Upper lobe of left lung (tissue), 6 donors: ENCODE measurements around the gene EEF2. TPM values are rescaled to one million over a fixed set of nuclear protein-coding genes. Genes with fewer than 3 reads are reported as not detected.

Experiments used
- ATAC-seq, 2 donors: fragments of 200-7000 bp; cut with Tn5 transposase; one replicate each; pipeline ENCODE4 v1.9.1; 2022; ENCODE audit warnings: mild to moderate bottlenecking in 2 of 2, moderate library complexity in 2 of 2; ENCODE audit not compliant: low FRiP score in 2 of 2
- DNase-seq, 2 donors: peaks; one replicate each; pipeline ENCODE4 v3.0.0-alpha.2; 2019 to 2020
- H3K27ac ChIP-seq, 4 donors: fragments of 200-600 bp; sonication (generic); one replicate each; pipeline ENCODE4 v1.5.1; 2016 to 2019
- H3K27me3 ChIP-seq, 4 donors: fragments of 200-600 bp; sonication (generic); one replicate each; pipeline ENCODE4 v1.5.1; 2017 to 2019
- H3K36me3 ChIP-seq, 4 donors: fragments of 200-600 bp; sonication (generic); one replicate each; pipeline ENCODE4 v1.5.1; 2016 to 2019
- H3K4me1 ChIP-seq, 4 donors: fragments of 200-600 bp; sonication (generic); one replicate each; pipeline ENCODE4 v1.5.1; 2018 to 2019
- H3K4me3 ChIP-seq, 4 donors: fragments of 200-600 bp; sonication (generic); one replicate each; pipeline ENCODE4 v1.5.1; 2017 to 2019; ENCODE audit warnings: mild to moderate bottlenecking in 2 of 4, moderate library complexity in 1 of 4
- H3K9me3 ChIP-seq, 4 donors: fragments of 200-600 bp; sonication (generic); one replicate each; pipeline ENCODE4 v1.5.1; 2018 to 2019
- CTCF ChIP-seq, 6 experiments: fragments of 450-650 bp in 4 of 6; fragments of 200-600 bp in 2 of 6; sonication (generic) in 2 of 6; IDR thresholded peaks; one replicate each; pipeline ENCODE4 v1.5.1; 2016 to 2019; ENCODE audit warnings: antibody characterized with exemption in 6 of 6
- EP300 ChIP-seq, 4 donors: sonication (generic); formaldehyde crosslinking; IDR thresholded peaks; one replicate each; pipeline ENCODE4 v1.5.1; 2017; ENCODE audit warnings: antibody characterized with exemption in 4 of 4, control low read depth in 2 of 4
- POLR2A ChIP-seq, 4 donors: fragments of 450-650 bp; IDR thresholded peaks; one replicate each; pipeline ENCODE4 v1.5.1; 2016 to 2017; ENCODE audit warnings: antibody characterized with exemption in 4 of 4, mild to moderate bottlenecking in 2 of 4
- POLR2AphosphoS5 ChIP-seq, 2 donors: sonication (generic); formaldehyde crosslinking; IDR thresholded peaks; one replicate each; pipeline ENCODE4 v1.5.1; 2017; ENCODE audit warnings: antibody characterized with exemption in 2 of 2
- WGBS, 2 donors: methylation state at CpG; one replicate each; pipeline ENCODE4 v1.1.5; 2017 to 2018; 5-methylcytosine and 5-hydroxymethylcytosine counted together
- total RNA-seq, 6 donors: library from RNA; depleted of rRNA in 4 of 6; stranded (reverse); fragments of >200 nt in 4 of 6; gene quantifications; one replicate each; pipeline versions ENCODE4 v1.1.0 to v1.2.1, GENCODE V29; 2016 to 2021
- donor health status: DM: no; HTN: no; CAD: no; lungs with moderate emphysema.
- donor health status: DM: no; HTN: yes; CAD: no; lungs with severe emphysema.

Gene EEF2
- total RNA-seq, 6 donors from 2014 or later = 1,167 to 2,562 (median 1,758) TPM

- TF ChIP-seq CTCF (IDR thresholded peaks at IDR 0.05) (no peak), POLR2A (IDR thresholded peaks at IDR 0.05) (no peak), POLR2AphosphoS5 (IDR thresholded peaks at IDR 0.05) (no peak), EP300 (IDR thresholded peaks at IDR 0.05) (no peak)
- DNase-seq = no peak
- H3K4me3 ChIP-seq = no peak overlapping the region
- H3K4me1 ChIP-seq = peaks cover 3 to 6% (median 5%) of the 10 kb centered on the region in 4 donors
- WGBS, 2 donors = 89 to 90% methylated on average over 8 to 14 of the region's 14 CpGs
- no peaks in the 10 kb centered on the region for H3K9me3 ChIP-seq
- H3K36me3 ChIP-seq = peaks cover 47 to 62% (median 58%) of the 10 kb centered on the region in 4 donors
- H3K27me3 ChIP-seq = no peaks in the 10 kb centered on the region
- no peak for ATAC-seq
- H3K27ac ChIP-seq = no peak overlapping the region
Measured at GRCh38 chr19:3975637-3976087, 9.6 kb downstream of the EEF2 start.

GRCh38 chr19:3975144-3975543 is 10.1 kb downstream of the EEF2 start:
- no peak for TF ChIP-seq POLR2A (IDR thresholded peaks at IDR 0.05)
- no peak for TF ChIP-seq EP300 (IDR thresholded peaks at IDR 0.05)
- no peak for TF ChIP-seq CTCF (IDR thresholded peaks at IDR 0.05)
- TF ChIP-seq POLR2AphosphoS5 (IDR thresholded peaks at IDR 0.05) = no peak
- Histone ChIP-seq H3K4me1 (peaks cover 5 to 9% (median 5%) of the 10 kb centered on the region in 4 donors), H3K27me3 (no peaks in the 10 kb centered on the region), H3K36me3 (peaks cover 42 to 57% (median 52%) of the 10 kb centered on the region in 4 donors), H3K9me3 (no peaks in the 10 kb centered on the region), H3K4me3 (no peak overlapping the region), H3K27ac (no peak overlapping the region)
- 83 to 91% methylated on average over 8 of the region's 8 CpGs for WGBS, 2 donors
- ATAC-seq = no peak
- no peak for DNase-seq

GRCh38 chr19:3970808-3971598 is 14.3 kb downstream of the EEF2 start, which contains the start of gene DAPK3:
DAPK3 (minus strand) TSS chr19:3971099; CDS start chr19:3969735, 1,364 bp downstream.
- 1 to 3% methylated on average over 8 to 61 of the region's 73 CpGs for WGBS, 2 donors
- peak; percentile 98 to 99 for DNase-seq
- Histone ChIP-seq H3K27me3 (no peaks in the 10 kb centered on the region), H3K9me3 (no peaks in the 10 kb centered on the region), H3K27ac (peak within 1 kb of the TSS; percentile 93 to 100 (median 96)), H3K36me3 (peaks cover 4 to 45% (median 33%) of the 10 kb centered on the region in 4 donors), H3K4me1 (peaks cover 37 to 51% (median 46%) of the 10 kb centered on the region in 4 donors), H3K4me3 (peak within 1 kb of the TSS; percentile 86 to 100 (median 94))
- peak; percentile 95 to 96 for ATAC-seq
- TF ChIP-seq CTCF (IDR thresholded peaks at IDR 0.05) (peak in 4 of 6 experiments; percentile 42 to 65 (median 53)), POLR2AphosphoS5 (IDR thresholded peaks at IDR 0.05) (peak; percentile 77 to 83), POLR2A (IDR thresholded peaks at IDR 0.05) (peak in 3 of 4 donors; percentile 77 to 96 (median 94)), EP300 (IDR thresholded peaks at IDR 0.05) (no peak)

GRCh38 chr19:3970313-3970807 is 14.9 kb downstream of the EEF2 start:
- 1 to 2% methylated on average over 21 of the region's 22 CpGs for WGBS, 2 donors
- Histone ChIP-seq H3K4me1 (peaks cover 37 to 54% (median 48%) of the 10 kb centered on the region in 4 donors), H3K27ac (peak overlapping the region; percentile 93 to 100 (median 96)), H3K4me3 (peak overlapping the region; percentile 86 to 100 (median 94)), H3K27me3 (no peaks in the 10 kb centered on the region), H3K36me3 (peaks cover 0 to 45% (median 33%) of the 10 kb centered on the region in 4 donors), H3K9me3 (no peaks in the 10 kb centered on the region)
- TF ChIP-seq POLR2AphosphoS5 (IDR thresholded peaks at IDR 0.05) = no peak
- no peak for TF ChIP-seq CTCF (IDR thresholded peaks at IDR 0.05)
- no peak for TF ChIP-seq EP300 (IDR thresholded peaks at IDR 0.05)
- TF ChIP-seq POLR2A (IDR thresholded peaks at IDR 0.05) = no peak
- ATAC-seq (no peak), DNase-seq (no peak)
